GM12874 (cell line): ENCODE data around the gene DRC7.

Experiments
- TF ChIP-seq, protein P1 (sequence below): IDR thresholded peaks from 2 replicates; pipeline ENCODE4 v1.5.1; 2011; ENCODE audit warnings: low read depth, mild to moderate bottlenecking, control low read depth, low read length, moderate library complexity; ENCODE audit not compliant: insufficient read depth

The DRC7 gene

DNA sequence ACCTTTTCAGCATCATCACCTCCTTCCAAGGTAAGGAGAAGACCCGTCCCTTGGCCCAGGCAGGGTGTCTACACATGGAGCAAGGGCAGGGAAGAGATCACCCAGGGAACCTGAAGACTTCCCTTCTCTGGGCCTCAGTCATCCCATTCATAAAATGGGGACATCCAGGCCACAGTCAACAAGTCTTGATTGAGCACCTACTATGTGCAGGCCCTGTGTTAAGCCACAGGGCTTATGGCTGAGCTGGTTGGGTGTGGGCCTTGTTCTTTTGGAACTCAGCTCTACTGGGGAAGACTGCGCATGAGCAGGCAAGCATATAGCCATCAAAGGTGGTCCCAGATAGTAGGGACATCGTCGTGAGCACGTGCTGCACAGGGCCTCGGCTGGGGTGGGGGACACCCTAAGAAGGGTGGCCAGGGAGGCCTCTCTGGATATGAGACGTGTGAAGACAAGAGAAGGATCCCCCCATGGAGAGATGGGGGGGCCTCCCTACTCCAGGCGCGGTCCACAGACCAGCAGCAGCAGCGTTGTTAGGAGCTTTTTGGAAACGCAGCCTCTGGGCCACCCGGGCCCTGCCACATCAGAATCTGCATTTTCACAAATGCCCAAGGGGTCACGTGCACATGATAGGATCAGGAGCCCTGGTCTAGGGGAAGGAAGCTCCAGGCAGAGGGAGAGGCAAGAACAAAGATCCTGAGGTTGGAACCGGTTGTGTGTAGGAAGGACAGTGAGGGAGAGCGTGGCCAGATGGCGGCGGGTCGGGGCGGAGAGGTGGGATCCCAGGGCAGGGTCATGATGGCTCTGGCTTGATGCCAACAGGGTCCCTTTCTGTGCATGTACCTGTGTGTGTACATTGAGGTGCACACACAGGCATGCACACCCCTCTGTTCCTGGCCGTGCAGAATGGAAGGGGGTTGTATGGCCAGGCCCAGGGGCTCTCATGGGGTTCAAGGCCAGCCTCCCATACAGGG is 32.4 kb upstream of the DRC7 start:
- TF ChIP-seq, protein P1, sequence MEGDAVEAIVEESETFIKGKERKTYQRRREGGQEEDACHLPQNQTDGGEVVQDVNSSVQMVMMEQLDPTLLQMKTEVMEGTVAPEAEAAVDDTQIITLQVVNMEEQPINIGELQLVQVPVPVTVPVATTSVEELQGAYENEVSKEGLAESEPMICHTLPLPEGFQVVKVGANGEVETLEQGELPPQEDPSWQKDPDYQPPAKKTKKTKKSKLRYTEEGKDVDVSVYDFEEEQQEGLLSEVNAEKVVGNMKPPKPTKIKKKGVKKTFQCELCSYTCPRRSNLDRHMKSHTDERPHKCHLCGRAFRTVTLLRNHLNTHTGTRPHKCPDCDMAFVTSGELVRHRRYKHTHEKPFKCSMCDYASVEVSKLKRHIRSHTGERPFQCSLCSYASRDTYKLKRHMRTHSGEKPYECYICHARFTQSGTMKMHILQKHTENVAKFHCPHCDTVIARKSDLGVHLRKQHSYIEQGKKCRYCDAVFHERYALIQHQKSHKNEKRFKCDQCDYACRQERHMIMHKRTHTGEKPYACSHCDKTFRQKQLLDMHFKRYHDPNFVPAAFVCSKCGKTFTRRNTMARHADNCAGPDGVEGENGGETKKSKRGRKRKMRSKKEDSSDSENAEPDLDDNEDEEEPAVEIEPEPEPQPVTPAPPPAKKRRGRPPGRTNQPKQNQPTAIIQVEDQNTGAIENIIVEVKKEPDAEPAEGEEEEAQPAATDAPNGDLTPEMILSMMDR: no peak

DNA sequence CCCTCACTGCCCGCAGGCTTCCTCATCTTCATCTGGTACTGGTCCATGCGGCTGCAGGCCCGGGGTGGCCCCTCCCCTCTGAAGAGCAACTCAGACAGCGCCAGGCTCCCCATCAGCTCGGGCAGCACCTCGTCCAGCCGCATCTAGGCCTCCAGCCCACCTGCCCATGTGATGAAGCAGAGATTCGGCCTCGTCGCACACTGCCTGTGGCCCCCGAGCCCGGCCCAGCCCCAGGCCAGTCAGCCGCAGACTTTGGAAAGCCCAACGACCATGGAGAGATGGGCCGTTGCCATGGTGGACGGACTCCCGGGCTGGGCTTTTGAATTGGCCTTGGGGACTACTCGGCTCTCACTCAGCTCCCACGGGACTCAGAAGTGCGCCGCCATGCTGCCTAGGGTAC is 31.2 kb upstream of the DRC7 start:
- TF ChIP-seq, protein P1: no peak

DNA sequence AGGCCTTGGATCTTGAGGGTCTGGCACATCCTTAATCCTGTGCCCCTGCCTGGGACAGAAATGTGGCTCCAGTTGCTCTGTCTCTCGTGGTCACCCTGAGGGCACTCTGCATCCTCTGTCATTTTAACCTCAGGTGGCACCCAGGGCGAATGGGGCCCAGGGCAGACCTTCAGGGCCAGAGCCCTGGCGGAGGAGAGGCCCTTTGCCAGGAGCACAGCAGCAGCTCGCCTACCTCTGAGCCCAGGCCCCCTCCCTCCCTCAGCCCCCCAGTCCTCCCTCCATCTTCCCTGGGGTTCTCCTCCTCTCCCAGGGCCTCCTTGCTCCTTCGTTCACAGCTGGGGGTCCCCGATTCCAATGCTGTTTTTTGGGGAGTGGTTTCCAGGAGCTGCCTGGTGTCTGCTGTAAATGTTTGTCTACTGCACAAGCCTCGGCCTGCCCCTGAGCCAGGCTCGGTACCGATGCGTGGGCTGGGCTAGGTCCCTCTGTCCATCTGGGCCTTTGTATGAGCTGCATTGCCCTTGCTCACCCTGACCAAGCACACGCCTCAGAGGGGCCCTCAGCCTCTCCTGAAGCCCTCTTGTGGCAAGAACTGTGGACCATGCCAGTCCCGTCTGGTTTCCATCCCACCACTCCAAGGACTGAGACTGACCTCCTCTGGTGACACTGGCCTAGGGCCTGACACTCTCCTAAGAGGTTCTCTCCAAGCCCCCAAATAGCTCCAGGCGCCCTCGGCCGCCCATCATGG is 30.5 kb upstream of the DRC7 start:
- TF ChIP-seq, protein P1: no peak

DNA sequence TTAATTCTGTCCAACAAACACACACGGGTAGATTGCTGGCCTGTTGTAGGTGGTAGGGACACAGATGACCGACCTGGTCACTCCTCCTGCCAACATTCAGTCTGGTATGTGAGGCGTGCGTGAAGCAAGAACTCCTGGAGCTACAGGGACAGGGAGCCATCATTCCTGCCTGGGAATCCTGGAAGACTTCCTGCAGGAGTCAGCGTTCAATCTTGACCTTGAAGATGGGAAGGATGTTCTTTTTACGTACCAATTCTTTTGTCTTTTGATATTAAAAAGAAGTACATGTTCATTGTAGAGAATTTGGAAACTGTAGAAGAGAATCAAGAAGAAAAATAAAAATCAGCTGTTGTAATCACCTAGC is 30.0 kb upstream of the DRC7 start:
- TF ChIP-seq, protein P1: no peak

DNA sequence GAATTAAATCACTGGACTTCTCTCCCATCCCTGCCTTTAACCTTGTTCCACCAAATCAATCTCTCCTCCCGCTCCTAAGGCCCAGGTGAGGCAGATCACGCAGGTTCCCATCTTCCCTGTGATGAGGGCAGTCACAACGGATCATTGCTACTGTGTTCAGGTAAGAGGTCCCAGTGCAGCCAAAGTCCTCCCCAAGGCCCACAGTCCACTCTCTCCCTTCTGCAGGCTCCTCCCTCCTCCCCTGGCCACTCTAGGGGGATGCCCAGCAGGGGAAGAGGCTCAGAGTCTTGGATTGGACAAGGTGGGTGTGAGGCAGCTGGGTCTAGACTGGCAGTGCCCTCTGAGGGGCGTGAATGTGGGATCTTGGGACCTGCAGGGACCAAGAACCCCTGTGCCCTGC is 29.1 kb upstream of the DRC7 start:
- TF ChIP-seq, protein P1: no peak

DNA sequence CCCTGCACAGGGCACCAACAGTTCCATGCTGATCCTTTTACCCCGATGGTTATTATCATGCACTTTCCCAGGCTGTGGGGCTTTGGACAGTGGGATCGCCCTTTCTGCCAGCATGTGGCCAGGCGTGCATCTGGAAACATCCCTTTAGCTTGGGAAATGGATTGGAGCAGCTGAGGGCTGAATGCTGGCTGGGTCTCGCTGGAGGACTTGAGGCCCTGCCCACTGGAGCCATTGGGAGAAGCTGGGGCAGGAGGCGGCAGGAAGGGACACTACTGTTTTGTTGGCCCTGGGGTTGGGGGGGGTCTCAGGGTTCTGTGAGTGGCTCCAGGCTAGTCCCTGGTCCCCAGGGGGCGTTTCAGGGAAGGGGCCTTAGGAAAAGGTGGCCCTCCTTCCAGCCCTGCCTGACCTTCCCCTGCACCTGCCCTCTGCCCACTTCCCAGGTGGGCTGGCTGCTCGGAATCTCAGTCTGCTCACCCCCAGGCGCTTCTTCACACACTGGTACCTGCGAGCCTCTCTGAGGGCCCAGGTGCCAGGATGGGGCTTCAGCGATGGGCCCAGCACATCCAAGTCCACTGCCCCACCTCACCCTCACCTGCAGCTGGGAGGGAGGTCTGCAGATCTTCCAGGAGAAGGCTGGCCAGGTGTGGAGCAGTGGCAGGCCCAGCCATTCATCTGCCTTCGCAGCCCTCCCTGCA is 28.1 kb upstream of the DRC7 start:
- TF ChIP-seq, protein P1: no peak

DNA sequence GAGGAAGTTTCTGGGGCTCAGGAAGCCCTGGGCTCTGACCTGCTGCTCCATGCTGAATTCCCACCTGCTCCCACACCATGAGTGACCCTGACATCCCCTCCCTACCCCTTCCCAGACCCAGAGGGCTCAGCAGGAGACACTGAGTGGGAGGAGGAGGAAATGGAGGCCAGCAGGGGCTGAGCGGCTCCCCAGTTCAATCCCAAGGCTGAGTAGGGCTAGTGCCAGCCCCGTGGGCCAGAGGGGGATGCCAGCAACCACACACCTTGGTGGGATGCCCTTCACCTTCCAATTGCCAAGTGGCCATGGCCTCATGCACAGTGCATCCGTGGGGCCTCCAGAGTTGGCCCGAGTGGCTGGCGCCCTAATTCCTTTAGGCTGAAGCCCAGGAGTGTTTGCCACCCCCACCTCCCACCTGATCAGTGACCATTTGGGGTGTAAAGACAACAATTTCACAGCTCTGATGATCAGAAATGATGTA is 27.5 kb upstream of the DRC7 start:
- TF ChIP-seq, protein P1: no peak
